CD4-positive, alpha-beta T cell treated with Interleukin-1 beta for 1 hour (primary cell): ENCODE results near the gene EXOC5.

ENCODE experiments used
- DNase-seq, 2 donors: peaks; one replicate each; pipeline ENCODE4 v3.0.0-alpha.2; 2020 to 2022

Gene EXOC5

GRCh38 chr14:57153286-57153685, 115.4 kb downstream of the EXOC5 start:
- no peak for DNase-seq
